PC-3 (cell line): ENCODE data around the gene TIMM17B. TPM values are rescaled to one million over a fixed set of nuclear protein-coding genes. Genes with fewer than 3 reads are reported as not detected.
A peak's percentile ranks its signal among the peaks of the same experiment; 100 is the strongest.

Experiments used
- ATAC-seq: fragments of 200-7000 bp; cut with Tn5 transposase; 2 replicates; pipeline ENCODE4 v1.9.1; 2020; ENCODE audit warnings: mild to moderate bottlenecking, moderate library complexity
- BruUV-seq: library from RNA; stranded (reverse); fragments of 400-500 nt; replicated peaks from 2 replicates; lab custom pipeline; 2021; lab: Mats Ljungman, UMichigan
- CTCF ChIA-PET: fragments of 300-600 bp; sonication (Branson Sonifier 250); formaldehyde crosslinking; loops from one replicate; lab custom pipeline; 2022; ENCODE audit warnings: antibody characterized with exemption; lab: Charles Lee
- POLR2A ChIA-PET: fragments of 300-600 bp; sonication (Branson Sonifier 250); formaldehyde crosslinking; loops from one replicate; lab custom pipeline; 2022; ENCODE audit warnings: antibody characterized with exemption; ENCODE audit not compliant: unreplicated experiment; lab: Charles Lee
- DNase-seq: peaks from one replicate; pipeline ENCODE4 v3.0.0-alpha.2; 2015
- H2AFZ ChIP-seq: fragments of 300-600 bp; sonication (generic); 2 replicates; pipeline ENCODE4 v1.6.0; 2016; ENCODE audit warnings: antibody characterized with exemption, low read length
- H3F3A ChIP-seq: fragments of 300-600 bp; sonication (generic); one replicate; pipeline ENCODE4 v1.6.0; 2017; ENCODE audit warnings: antibody characterized with exemption, low read length, control low read depth, mild to moderate bottlenecking; ENCODE audit not compliant: unreplicated experiment
- H3K27ac ChIP-seq: fragments of 300-600 bp; sonication (generic); 2 replicates; pipeline ENCODE4 v1.5.1; 2016; ENCODE audit warnings: mild to moderate bottlenecking, low read length
- H3K27me3 ChIP-seq: fragments of 300-600 bp; sonication (generic); 2 replicates; pipeline ENCODE4 v1.6.1; 2016; ENCODE audit warnings: low read length, mixed read lengths
- H3K36me3 ChIP-seq: fragments of 300-600 bp; sonication (generic); 2 replicates; pipeline ENCODE4 v1.6.1; 2016; ENCODE audit warnings: low read depth, mixed run types, low read length, mixed read lengths
- H3K4me1 ChIP-seq: fragments of 300-600 bp; sonication (generic); 2 replicates; pipeline ENCODE4 v1.5.1; 2016; ENCODE audit warnings: low read length; ENCODE audit not compliant: insufficient read depth
- H3K4me2 ChIP-seq: fragments of 300-600 bp; sonication (generic); 2 replicates; pipeline ENCODE4 v1.6.0; 2016; ENCODE audit warnings: low read length
- H3K4me3 ChIP-seq: fragments of 300-600 bp; sonication (generic); 2 replicates; pipeline ENCODE4 v1.5.1; 2016; ENCODE audit warnings: mild to moderate bottlenecking, low read length, mixed read lengths
- H3K79me2 ChIP-seq: fragments of 300-600 bp; sonication (generic); 2 replicates; pipeline ENCODE4 v1.6.1; 2017; ENCODE audit warnings: low read length, mixed read lengths
- H3K9ac ChIP-seq: fragments of 300-600 bp; sonication (generic); 2 replicates; pipeline ENCODE4 v1.6.0; 2016; ENCODE audit warnings: mild to moderate bottlenecking, low read length
- H3K9me2 ChIP-seq: fragments of 300-600 bp; sonication (generic); replicated peaks from 2 replicates; pipeline ENCODE4 v1.6.1; 2016; ENCODE audit warnings: mixed run types, low read length, mixed read lengths
- H3K9me3 ChIP-seq: fragments of 300-600 bp; sonication (generic); 2 replicates; pipeline ENCODE4 v1.6.1; 2016; ENCODE audit warnings: low read length, mixed read lengths
- H4K20me1 ChIP-seq: fragments of 300-600 bp; sonication (generic); 2 replicates; pipeline ENCODE4 v1.6.1; 2016; ENCODE audit warnings: low read length, mixed read lengths
- EZH2 ChIP-seq: fragments of 300-600 bp; sonication (generic); IDR thresholded peaks from one replicate; pipeline ENCODE4 v1.6.1; 2017; ENCODE audit warnings: antibody characterized with exemption, mild to moderate bottlenecking, low read length; ENCODE audit not compliant: unreplicated experiment
- EZH2phosphoT487 ChIP-seq: fragments of 300-600 bp; sonication (generic); IDR thresholded peaks from 2 replicates; pipeline ENCODE4 v1.6.1; 2018; ENCODE audit warnings: mild to moderate bottlenecking, antibody characterized with exemption, low read length, borderline replicate concordance
- intact Hi-C: fragments of 100-400 bp; cut with micrococcal nuclease; formaldehyde crosslinking; loops from 2 replicates; pipeline ENCODE4 v1.9.0; 2023
- total RNA-seq: library from RNA; depleted of rRNA; stranded (reverse); fragments of >200 nt; gene quantifications from 2 replicates; pipeline ENCODE4 v1.2.3, GENCODE V29; 2014
- TF ChIP-seq, protein P1 (sequence below): fragments of 300-600 bp; sonication (generic); conservative IDR thresholded peaks from 2 replicates; pipeline ENCODE4 v1.5.1; 2017; ENCODE audit warnings: antibody characterized with exemption, low read depth, mild to moderate bottlenecking, low read length

TIMM17B gene
- total RNA-seq, 1 experiment from 2014 or later, result 101 TPM

DNA sequence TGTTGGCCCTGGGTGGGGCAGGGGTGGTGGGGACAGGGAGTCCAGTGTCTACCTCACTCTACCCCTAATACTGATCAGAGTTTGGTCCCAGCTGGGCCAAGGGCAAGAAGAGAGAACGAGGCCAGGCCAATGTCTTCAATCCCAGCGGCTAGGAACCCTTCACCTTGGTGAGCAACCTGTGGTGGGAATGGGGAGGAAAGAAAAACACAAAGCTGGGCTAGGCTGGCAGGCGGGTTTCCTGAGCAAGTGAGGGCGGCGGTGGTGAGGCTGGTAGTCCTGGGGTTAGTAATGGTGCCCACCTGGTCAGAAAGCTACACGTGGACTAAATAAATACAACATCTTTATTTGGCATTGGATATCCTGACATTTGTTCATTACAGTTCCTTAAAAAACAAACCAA lies 5.7 kb upstream of the TIMM17B start:
- Histone ChIP-seq H2AFZ (no peak overlapping the region), H3K79me2 (peaks cover 29% of the 10 kb centered on the region), H3K9ac (no peak overlapping the region), H3K27me3 (no peaks in the 10 kb centered on the region), H3F3A (no peaks in the 10 kb centered on the region), H3K4me2 (no peak overlapping the region), H4K20me1 (no peaks in the 10 kb centered on the region), H3K9me3 (no peaks in the 10 kb centered on the region), H3K4me3 (no peak overlapping the region), H3K36me3 (peaks cover 6% of the 10 kb centered on the region), H3K27ac (no peak overlapping the region), H3K4me1 (peaks cover 10% of the 10 kb centered on the region), H3K9me2 (no peaks in the 10 kb centered on the region)
- BruUV-seq, result no TSS peak
- POLR2A ChIA-PET, result interaction anchor here (0.6 kb wide), 1 partner anchor 366 kb away, joined by 4 read pairs; no protein-coding TSS in a partner anchor
- intact Hi-C loops, result no loop called here
- DNase-seq, result no peak
- TF ChIP-seq EZH2phosphoT487, result no peak
- TF ChIP-seq EZH2, result no peak
- TF ChIP-seq, protein P1, sequence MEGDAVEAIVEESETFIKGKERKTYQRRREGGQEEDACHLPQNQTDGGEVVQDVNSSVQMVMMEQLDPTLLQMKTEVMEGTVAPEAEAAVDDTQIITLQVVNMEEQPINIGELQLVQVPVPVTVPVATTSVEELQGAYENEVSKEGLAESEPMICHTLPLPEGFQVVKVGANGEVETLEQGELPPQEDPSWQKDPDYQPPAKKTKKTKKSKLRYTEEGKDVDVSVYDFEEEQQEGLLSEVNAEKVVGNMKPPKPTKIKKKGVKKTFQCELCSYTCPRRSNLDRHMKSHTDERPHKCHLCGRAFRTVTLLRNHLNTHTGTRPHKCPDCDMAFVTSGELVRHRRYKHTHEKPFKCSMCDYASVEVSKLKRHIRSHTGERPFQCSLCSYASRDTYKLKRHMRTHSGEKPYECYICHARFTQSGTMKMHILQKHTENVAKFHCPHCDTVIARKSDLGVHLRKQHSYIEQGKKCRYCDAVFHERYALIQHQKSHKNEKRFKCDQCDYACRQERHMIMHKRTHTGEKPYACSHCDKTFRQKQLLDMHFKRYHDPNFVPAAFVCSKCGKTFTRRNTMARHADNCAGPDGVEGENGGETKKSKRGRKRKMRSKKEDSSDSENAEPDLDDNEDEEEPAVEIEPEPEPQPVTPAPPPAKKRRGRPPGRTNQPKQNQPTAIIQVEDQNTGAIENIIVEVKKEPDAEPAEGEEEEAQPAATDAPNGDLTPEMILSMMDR, result no peak
- CTCF ChIA-PET, result no interaction called here
- no peak for ATAC-seq

DNA sequence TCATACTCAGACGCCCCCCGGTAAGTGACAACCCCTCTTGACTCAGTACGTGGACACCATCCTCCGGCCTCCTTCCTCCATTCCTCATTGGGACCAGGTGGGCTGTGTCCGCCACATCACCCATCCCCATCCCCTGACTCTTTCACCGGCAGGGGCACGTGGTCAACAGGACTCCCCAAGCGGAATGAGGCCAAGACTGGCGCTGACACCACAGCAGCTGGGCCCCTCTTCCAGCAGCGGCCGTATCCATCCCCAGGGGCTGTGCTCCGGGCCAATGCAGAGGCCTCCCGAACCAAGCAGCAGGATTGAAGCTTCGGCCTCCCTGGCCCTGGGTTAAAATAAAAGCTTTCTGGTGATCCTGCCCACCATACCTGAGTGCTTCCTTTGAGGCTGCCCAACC lies 5.2 kb upstream of the TIMM17B start:
- ChIA-PET POLR2A (interaction anchor here (0.6 kb wide), 1 partner anchor 366 kb away, joined by 4 read pairs; no protein-coding TSS in a partner anchor), CTCF (no interaction called here)
- Histone ChIP-seq H3K9ac (no peak overlapping the region), H3K4me1 (peaks cover 10% of the 10 kb centered on the region), H3F3A (no peaks in the 10 kb centered on the region), H4K20me1 (no peaks in the 10 kb centered on the region), H3K79me2 (peaks cover 31% of the 10 kb centered on the region), H3K4me2 (no peak overlapping the region), H3K4me3 (no peak overlapping the region), H3K9me3 (no peaks in the 10 kb centered on the region), H3K27ac (no peak overlapping the region), H2AFZ (no peak overlapping the region), H3K36me3 (peaks cover 6% of the 10 kb centered on the region), H3K27me3 (no peaks in the 10 kb centered on the region), H3K9me2 (no peaks in the 10 kb centered on the region)
- BruUV-seq, result no TSS peak
- no peak for TF ChIP-seq EZH2
- no peak for TF ChIP-seq EZH2phosphoT487
- TF ChIP-seq, protein P1, result no peak
- intact Hi-C loops, result no loop called here
- no peak for ATAC-seq
- no peak for DNase-seq

- ChIA-PET POLR2A (no interaction called here), CTCF (no interaction called here)
- H3K9ac ChIP-seq, result no peak overlapping the region
- DNase-seq (no peak), ATAC-seq (no peak)
- peaks cover 10% of the 10 kb centered on the region for H3K4me1 ChIP-seq
- H3K9me3 ChIP-seq, result no peaks in the 10 kb centered on the region
- no peaks in the 10 kb centered on the region for H3F3A ChIP-seq
- H3K79me2 ChIP-seq, result peaks cover 35% of the 10 kb centered on the region
- no peak overlapping the region for H3K4me2 ChIP-seq
- H3K27me3 ChIP-seq, result no peaks in the 10 kb centered on the region
- H2AFZ ChIP-seq, result no peak overlapping the region
- H3K4me3 ChIP-seq, result no peak overlapping the region
- TSS peak; percentile 2 for BruUV-seq
- H3K36me3 ChIP-seq, result peaks cover 6% of the 10 kb centered on the region
- TF ChIP-seq EZH2phosphoT487 (no peak), EZH2 (no peak)
- TF ChIP-seq, protein P1, result no peak
- intact Hi-C loops, result no loop called here
- H3K27ac ChIP-seq, result no peak overlapping the region
- no peaks in the 10 kb centered on the region for H4K20me1 ChIP-seq
- no peaks in the 10 kb centered on the region for H3K9me2 ChIP-seq
Observed at GRCh38 chrX:48902135-48902534, 4.6 kb upstream of the TIMM17B start.
